NCI-H460 (cell line): ENCODE results near the gene ZNF750. TPM values are rescaled to one million over a fixed set of nuclear protein-coding genes. Genes with fewer than 3 reads are reported as not detected.

ENCODE experiments used
- total RNA-seq: library from RNA; depleted of rRNA; stranded (reverse); fragments of >200 nt; shearing (Covaris generic); gene quantifications from 2 replicates; pipeline ENCODE4 v1.2.3, GENCODE V29; 2014; rRNA removed

ZNF750 gene
- total RNA-seq, 1 experiment from 2014 or later = not detected

Other genes starting within 250 kb of the ZNF750 start
- gene WDR45B, start 191.6 kb downstream of the ZNF750 start, total RNA-seq = 102 and 107 TPM in 2 replicates
- gene RAB40B, start 141.3 kb downstream of the ZNF750 start, total RNA-seq = 5.0 and 7.6 TPM in 2 replicates
- 10.6 and 16.4 TPM in 2 replicates for gene FN3KRP, start 123.3 kb downstream of the ZNF750 start, total RNA-seq
- 1.5 and 3.1 TPM in 2 replicates for gene FN3K, start 104.4 kb downstream of the ZNF750 start, total RNA-seq
- gene TBCD, start 88.0 kb downstream of the ZNF750 start, total RNA-seq = 17.4 and 20.7 TPM in 2 replicates
- gene METRNL, start 239.6 kb upstream of the ZNF750 start, total RNA-seq = 23.7 and 28.5 TPM in 2 replicates